HG02973 (cell line): ENCODE results near the gene ARHGAP31.

Source experiments
- ATAC-seq: cut with Tn5 transposase; IDR thresholded peaks from one replicate; pipeline ENCODE4 v1.9.1; 2021; ENCODE audit warnings: moderate library complexity; ENCODE audit not compliant: unreplicated experiment

The ARHGAP31 gene

GRCh38 chr3:119427669-119428068 is 133.5 kb downstream of the ARHGAP31 start:
- no peak for ATAC-seq

DNA sequence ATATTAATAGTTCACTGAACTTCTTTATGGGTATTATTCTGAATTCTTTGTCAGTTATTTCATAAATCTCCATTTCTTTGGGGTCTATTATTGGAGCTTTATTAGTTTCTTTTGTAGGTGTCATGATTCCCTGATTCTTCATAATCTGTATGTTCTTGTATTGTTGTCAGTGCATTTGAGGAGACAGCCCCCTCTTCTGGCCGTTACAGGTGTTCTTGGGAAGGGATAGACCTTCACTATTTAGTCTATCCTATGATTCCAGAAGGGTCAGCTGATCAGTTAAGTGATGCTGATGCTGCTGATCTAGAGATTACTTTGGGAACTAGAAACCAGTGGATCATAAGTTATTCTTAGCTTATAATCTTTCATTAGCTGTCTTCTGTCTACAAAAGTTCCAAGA is 134.4 kb downstream of the ARHGAP31 start:
- ATAC-seq, result no peak

GRCh38 chr3:119433613-119434325 is 139.6 kb downstream of the ARHGAP31 start:
- no peak for ATAC-seq

DNA sequence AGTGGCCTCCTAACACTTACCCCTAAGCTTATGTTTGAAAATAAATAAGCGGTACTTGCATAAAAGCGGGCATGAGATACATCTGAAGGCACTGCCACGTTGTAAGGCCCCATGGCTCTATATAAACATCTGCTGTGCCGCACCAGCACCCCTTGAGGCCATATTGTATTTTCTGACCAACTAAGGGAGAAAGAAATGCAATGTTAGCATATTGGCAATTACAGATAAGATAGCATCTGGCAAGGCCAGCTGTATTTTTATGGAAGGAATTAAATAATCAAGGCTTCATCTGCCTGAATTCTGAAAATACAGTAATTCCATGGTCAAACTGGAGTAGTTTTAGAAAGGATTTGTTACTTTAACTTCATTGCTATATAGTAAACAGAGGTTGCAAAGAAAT is 140.5 kb downstream of the ARHGAP31 start:
- ATAC-seq, result no peak

DNA sequence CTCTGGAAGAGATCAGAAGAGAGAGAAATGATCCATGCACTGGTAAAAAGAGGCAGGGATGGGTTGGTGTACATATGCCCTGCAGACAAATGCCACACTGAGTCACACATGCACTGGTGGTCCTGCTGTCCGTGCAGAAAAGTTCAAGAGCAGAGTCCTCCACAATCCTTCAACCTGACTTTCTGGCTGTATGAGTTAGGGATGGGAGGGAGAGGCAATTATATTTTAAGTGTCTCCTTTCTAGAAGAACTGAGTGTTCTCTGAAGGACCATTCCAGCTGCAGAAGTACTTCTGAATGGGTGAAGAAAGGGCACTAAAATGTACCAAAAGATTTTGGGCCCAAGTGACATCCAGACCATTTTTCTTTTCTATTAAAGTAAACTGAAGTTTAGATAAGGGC is 142.8 kb downstream of the ARHGAP31 start:
- ATAC-seq, result no peak

GRCh38 chr3:119437691-119438258 is 143.6 kb downstream of the ARHGAP31 start:
- no peak for ATAC-seq

DNA sequence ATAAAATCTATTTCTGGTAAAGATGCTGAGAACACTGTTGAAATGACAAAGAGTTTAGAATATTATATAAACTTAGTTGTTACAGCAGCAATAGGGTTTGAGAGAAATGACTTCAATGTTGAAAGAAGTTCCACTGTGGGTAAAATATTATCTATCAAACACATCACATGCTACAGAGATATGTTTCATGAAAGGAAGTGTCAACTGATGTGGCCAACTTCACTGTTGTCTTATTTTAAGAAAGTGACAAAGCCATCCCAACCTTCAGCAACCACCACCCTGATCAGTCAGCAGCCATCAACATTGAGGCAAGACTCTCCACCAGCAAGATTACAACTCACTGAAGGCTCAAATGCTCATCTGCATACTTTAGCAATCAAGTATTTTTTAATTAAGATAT is 149.0 kb downstream of the ARHGAP31 start:
- ATAC-seq, result no peak

DNA sequence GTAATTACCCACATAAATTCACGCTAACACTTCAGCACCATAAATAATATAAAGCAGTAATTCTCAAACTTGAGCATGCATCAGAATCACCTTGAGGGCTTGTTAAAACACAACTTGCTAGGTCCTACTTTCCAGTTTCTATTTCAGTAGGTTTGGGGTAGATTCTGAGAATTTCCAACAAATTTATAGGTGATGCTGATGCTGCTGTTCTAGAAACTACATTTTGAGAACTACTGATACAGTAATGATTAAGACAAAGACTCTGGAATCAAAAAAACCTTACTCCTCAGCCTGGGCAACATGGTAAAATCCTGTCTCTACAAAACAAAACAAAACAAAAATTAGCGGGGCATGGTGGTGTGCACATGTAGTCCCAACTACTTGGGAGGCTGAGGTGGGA is 150.4 kb downstream of the ARHGAP31 start:
- no peak for ATAC-seq

- no peak for ATAC-seq
Observed at GRCh38 chr3:119453822-119454221, 159.6 kb downstream of the ARHGAP31 start.

DNA sequence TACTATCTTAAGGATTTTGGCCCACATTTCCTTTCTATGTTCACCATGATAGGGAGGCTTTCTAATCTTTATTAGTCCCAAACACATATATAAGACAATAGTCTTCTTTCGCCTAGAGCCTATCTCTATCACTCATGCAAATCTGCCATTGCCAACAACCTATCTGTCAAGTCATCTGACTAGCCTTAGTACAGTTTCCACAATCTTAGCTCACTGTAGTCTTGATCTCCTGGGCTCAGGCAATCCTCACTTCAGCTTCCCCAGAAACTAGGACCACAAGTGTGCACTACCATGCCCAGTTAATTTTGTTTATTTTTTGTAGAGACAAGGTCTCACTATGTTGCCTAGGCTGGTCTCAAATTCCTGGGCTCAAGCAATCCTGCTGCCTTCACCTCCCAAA is 162.3 kb downstream of the ARHGAP31 start:
- ATAC-seq, result no peak

DNA sequence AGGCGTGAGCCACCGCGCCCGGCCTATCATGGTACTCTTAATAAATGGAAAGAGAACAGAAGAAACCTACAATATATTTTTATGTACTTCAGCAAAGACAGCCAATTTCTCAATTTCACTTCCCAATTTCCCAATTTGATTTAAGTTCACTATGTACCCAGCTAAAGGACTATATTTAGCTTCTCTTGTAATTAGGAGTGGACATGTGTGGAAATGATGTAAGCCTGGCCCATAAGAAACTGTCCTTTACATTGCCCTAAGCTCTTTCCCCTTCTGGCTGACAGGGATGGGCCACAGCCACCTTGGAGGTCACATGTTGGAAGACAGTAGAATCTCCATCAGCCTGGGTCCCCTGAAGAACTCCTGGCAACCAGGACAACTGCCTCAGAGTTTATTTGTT is 163.1 kb downstream of the ARHGAP31 start:
- ATAC-seq, result no peak

DNA sequence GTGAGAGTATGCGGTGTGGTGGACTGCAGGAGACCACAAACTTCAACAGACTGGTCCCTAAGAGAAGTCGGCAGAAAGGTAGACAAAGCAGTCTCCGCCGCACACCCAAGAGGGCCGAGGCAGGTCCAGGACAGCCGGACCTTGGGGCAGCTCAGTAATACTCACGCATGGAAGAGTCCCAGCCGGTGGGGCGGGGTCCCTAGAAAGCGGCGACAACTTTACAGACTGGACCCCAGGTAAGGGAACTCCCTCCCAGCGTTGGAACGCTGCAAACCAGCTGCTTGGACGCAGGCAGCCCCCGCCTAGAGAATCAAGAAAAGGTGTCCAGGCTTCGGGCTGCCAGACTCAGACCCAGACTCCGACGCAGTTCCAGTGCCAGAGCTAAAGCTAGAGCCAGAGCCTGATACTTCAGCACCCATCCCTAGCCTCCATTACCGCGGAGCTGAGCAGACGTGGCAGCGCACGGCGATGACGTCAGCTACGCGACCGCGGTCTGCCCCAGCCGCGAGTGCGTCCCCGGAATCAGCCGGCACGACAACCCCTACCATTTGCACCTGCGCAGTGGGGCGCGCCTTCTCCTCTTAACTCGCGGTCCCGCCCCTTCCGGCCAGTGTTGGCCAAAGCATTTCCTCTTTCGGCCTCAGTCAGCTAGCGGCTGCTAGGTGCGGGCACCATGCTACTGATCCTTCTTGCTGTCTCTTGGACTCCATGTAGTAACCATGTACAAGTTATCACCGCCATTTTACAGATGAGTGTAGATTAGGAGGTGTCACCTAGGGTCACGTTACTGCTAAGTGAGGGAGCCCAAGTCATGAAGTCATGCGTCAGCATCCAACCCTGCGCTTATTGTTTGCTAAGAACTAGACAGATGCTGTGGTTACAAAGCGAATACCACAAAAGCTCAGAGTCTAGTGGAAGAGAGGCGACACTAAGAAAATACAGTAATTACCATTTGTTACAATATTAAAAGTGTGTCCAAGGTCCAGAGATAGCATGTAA is 169.3 kb downstream of the ARHGAP31 start, which contains the start of gene TMEM39A:
Gene TMEM39A, minus strand, starts transcription at position 445 of the 999 bp plus-strand sequence. CDS start 1,541 bp downstream, outside the sequence.
- peak; percentile 88 for ATAC-seq

GRCh38 chr3:119468041-119468440 is 173.9 kb downstream of the ARHGAP31 start:
- ATAC-seq, result no peak

DNA sequence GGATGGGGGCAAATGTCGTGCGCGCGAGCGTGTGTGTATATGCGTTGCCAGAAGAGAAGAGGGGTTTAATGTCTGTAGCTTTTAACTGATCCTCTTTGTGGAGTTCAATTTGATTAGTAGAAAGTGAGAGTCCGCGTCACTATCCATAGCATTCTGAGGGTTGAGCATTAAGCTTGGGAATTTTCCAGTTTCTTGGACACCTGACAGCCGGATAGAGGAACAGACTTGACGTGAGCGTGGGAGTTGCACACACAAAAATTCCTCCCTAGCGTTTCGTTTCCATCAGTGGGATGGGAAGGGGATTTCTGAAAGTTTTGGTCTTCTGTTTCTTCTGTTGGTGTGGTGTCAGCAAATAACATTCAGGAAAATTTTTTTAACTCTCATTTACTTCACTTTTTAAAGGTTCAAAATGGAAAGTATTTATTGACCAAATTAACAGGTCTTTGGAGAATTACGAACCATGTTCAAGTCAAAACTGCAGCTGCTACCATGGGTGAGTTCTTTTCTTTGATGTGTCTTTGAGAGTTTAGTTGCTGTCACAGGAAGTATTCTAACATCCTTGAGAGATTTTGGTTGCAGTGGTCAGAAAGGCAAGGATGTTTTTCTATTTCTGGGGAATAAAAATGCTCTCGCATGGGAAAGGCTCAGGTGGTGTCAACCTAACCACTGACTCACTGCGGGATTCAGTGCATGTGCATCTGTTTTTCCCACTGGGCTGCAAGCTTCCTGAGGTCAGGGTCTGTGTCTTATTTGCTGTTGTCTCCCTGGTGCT is 175.4 kb downstream of the ARHGAP31 start:
- no peak for ATAC-seq
